Measurements from ENCODE around the gene SNX25. TPM values are rescaled to one million over a fixed set of nuclear protein-coding genes. Genes with fewer than 3 reads are reported as not detected.

Gene SNX25
- total RNA-seq, 4 donors from 2014 or later: 19.9 to 23.8 (median 21.5) TPM

GRCh38 chr4:185344743-185345538, 135.5 kb downstream of the SNX25 start:
- Histone ChIP-seq H3K4me3 (no peak overlapping the region), H3K27me3 (no peaks in the 10 kb centered on the region), H3K4me1 (peaks cover 12 to 22% (median 17%) of the 10 kb centered on the region in 4 donors), H3K36me3 (peaks cover 0 to 44% (median 35%) of the 10 kb centered on the region in 4 donors), H3K27ac (replicated peaks in 1 of 4) (peak overlapping the region; percentile 34 to 69 (median 42)), H3K9me3 (no peaks in the 10 kb centered on the region)
- TF ChIP-seq POLR2AphosphoS5 (IDR thresholded peaks at IDR 0.05): no peak
- TF ChIP-seq CTCF (IDR thresholded peaks at IDR 0.05): no peak
- no peak for TF ChIP-seq EP300 (IDR thresholded peaks at IDR 0.05)
- no peak for TF ChIP-seq POLR2A (IDR thresholded peaks at IDR 0.05; ENCODE audit: low read depth)
- 59% methylated on average over 6 of the region's 6 CpGs for WGBS
- intact Hi-C loops (cut with DNase I): no loop called here
- DNase-seq (ENCODE audit: extremely low spot score): no peak

DNA sequence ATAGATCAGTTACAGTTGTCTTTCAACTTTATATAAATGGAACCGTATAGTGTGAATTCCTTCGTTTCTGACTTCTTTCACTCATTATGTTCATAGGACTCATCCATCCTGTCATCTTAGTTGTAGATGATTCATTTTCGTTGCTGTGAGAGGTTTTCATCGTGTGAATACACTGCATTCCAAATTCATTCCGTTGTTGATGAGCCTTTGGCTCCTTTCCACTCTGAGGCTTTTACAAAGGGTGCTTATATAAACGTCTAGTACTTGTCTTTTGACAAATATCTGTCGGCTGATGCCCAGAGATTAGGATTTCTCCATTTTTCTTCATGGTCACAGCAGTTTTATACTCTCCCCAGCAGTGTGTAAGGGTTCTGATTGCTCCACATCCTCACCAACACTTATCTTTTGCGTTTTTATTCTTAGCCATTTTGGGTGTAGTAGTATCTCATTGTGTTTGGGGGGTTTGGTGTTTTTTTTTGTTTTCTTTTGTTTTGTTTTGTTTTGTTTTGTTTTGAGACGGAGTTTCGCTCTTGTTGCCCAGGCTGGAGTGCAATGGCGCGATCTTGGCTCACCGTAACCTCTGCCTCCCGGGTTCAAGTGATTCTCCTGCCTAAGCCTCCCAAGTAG, 137.7 kb downstream of the SNX25 start:
- H3K27me3 ChIP-seq: no peaks in the 10 kb centered on the region
- DNase-seq (ENCODE audit: extremely low spot score): no peak
- peaks cover 12 to 22% (median 17%) of the 10 kb centered on the region in 4 donors for H3K4me1 ChIP-seq
- no peaks in the 10 kb centered on the region for H3K9me3 ChIP-seq
- intact Hi-C loops (cut with DNase I): no loop called here
- no peak overlapping the region for H3K4me3 ChIP-seq
- no peak for TF ChIP-seq POLR2AphosphoS5 (IDR thresholded peaks at IDR 0.05)
- no peak for TF ChIP-seq CTCF (IDR thresholded peaks at IDR 0.05)
- TF ChIP-seq POLR2A (IDR thresholded peaks at IDR 0.05; ENCODE audit: low read depth): no peak
- TF ChIP-seq EP300 (IDR thresholded peaks at IDR 0.05): no peak
- H3K27ac ChIP-seq (replicated peaks in 1 of 4): no peak overlapping the region
- H3K36me3 ChIP-seq: peaks cover 7 to 53% (median 41%) of the 10 kb centered on the region in 4 donors
- 67% methylated on average over 14 of the region's 14 CpGs for WGBS

DNA sequence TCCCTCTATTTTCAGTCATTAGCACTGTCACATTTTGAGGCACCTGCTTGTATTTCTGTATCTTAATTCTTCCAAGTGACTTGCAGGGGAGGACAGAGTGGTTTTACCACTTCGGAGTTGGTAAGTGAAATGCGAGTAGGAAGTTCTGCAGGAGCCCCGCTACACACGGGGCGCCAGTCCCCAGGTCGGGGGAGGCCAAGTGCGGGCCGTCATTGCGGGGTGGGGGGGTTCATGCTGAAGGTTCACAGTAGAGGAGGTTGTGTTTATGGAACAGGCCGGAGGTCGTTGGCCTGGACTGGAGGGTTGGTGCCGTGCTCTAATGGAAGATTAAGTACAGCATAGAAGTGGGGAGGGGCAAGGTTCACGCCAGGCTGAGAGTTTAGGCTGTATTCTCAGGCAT, 142.3 kb downstream of the SNX25 start:
- 92% methylated on average over 12 of the region's 13 CpGs for WGBS
- DNase-seq (ENCODE audit: extremely low spot score): no peak
- H3K36me3 ChIP-seq: peaks cover 11 to 63% (median 57%) of the 10 kb centered on the region in 4 donors
- H3K27ac ChIP-seq (replicated peaks in 1 of 4): no peak overlapping the region
- no peak overlapping the region for H3K4me3 ChIP-seq
- no peaks in the 10 kb centered on the region for H3K4me1 ChIP-seq
- TF ChIP-seq CTCF (IDR thresholded peaks at IDR 0.05) (no peak), EP300 (IDR thresholded peaks at IDR 0.05) (no peak), POLR2AphosphoS5 (IDR thresholded peaks at IDR 0.05) (no peak), POLR2A (IDR thresholded peaks at IDR 0.05; ENCODE audit: low read depth) (no peak)
- intact Hi-C loops (cut with DNase I): no loop called here
- H3K9me3 ChIP-seq: no peaks in the 10 kb centered on the region
- no peaks in the 10 kb centered on the region for H3K27me3 ChIP-seq

DNA sequence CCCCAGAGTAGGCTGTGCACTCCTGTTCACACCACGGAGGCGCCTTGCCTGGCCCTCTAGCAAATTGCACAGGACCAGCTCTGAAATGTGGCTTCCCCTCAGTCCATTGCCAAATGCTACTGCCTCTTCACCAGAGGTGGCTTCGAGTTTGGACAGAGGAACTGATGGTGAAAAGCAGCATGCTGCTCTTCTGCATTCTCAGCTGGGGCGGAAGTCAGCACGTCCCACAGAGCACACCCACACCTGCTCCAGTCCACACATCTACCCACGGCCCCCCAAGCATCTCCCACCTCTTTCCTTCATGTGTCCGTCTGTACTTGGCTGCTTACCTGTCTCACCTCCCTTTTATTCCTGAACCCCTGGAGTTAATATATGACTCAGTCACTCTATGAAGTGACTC, 142.8 kb downstream of the SNX25 start:
- H3K9me3 ChIP-seq: no peaks in the 10 kb centered on the region
- H3K4me3 ChIP-seq: no peak overlapping the region
- DNase-seq (ENCODE audit: extremely low spot score): no peak
- H3K36me3 ChIP-seq: peaks cover 11 to 66% (median 52%) of the 10 kb centered on the region in 4 donors
- intact Hi-C loops (cut with DNase I): no loop called here
- 93% methylated on average over 7 of the region's 7 CpGs for WGBS
- no peak overlapping the region for H3K27ac ChIP-seq (replicated peaks in 1 of 4)
- H3K27me3 ChIP-seq: no peaks in the 10 kb centered on the region
- no peaks in the 10 kb centered on the region for H3K4me1 ChIP-seq
- TF ChIP-seq CTCF (IDR thresholded peaks at IDR 0.05) (no peak), POLR2AphosphoS5 (IDR thresholded peaks at IDR 0.05) (no peak), POLR2A (IDR thresholded peaks at IDR 0.05; ENCODE audit: low read depth) (no peak), EP300 (IDR thresholded peaks at IDR 0.05) (no peak)

Measured in esophagus muscularis mucosa (tissue), 4 donors.